A549 (cell line): Measurements from ENCODE around the gene CNTFR. TPM values are rescaled to one million over a fixed set of nuclear protein-coding genes. Genes with fewer than 3 reads are reported as not detected.

Source experiments
- ATAC-seq, 2 experiments: fragments of 200-7000 bp in 1 of 2; fragments of >200 bp in 1 of 2; cut with Nextera tagmentation in 1 of 2; cut with Tn5 transposase in 1 of 2; 3 replicates each; pipeline versions ENCODE4 v1.8.0 to v1.9.1; 2018 to 2020; ENCODE audit warnings: mild to moderate bottlenecking in 1 of 2, moderate library complexity in 1 of 2
- CTCF ChIA-PET: fragments of 300-600 bp; sonication (Branson Sonifier 250); formaldehyde crosslinking; extraction: SDS; loops from one replicate; lab custom pipeline; 2021; ENCODE audit warnings: antibody characterized with exemption, inconsistent platforms; lab: Yijun Ruan, JAX
- POLR2A ChIA-PET: fragments of 350-600 bp; formaldehyde crosslinking; extraction: SDS; loops from one replicate; lab custom pipeline; 2021; ENCODE audit warnings: antibody characterized with exemption, inconsistent platforms; lab: Yijun Ruan, JAX
- DNase-seq, 2 experiments: peaks; one replicate each; pipeline versions ENCODE4 v3.0.0 to v3.0.0-alpha.2; 2011 to 2016; ENCODE audit warnings: low read depth in 1 of 2, low spot score in 1 of 2
- FAIRE-seq: peaks from 2 replicates; lab custom pipeline; 2011; peaks lifted over from hg19 to GRCh38; lab: Jason Lieb, UNC
- H3K27ac ChIP-seq, 2 experiments: fragments of >200 bp; sonication (Bioruptor Twin); formaldehyde crosslinking; 3 replicates each; pipeline ENCODE4 v1.5.1; 2016 to 2017
- H3K4me1 ChIP-seq: fragments of >200 bp; sonication (Bioruptor Twin); formaldehyde crosslinking; 3 replicates; pipeline ENCODE4 v1.6.1; 2016
- H3K4me2 ChIP-seq: fragments of >200 bp; sonication (Bioruptor Twin); formaldehyde crosslinking; 3 replicates; pipeline ENCODE4 v1.6.1; 2016
- H3K4me3 ChIP-seq: fragments of >200 bp; sonication (Bioruptor Twin); formaldehyde crosslinking; 3 replicates; pipeline ENCODE4 v1.5.1; 2016
- H3K9me3 ChIP-seq: fragments of >200 bp; sonication (Bioruptor Twin); formaldehyde crosslinking; 3 replicates; pipeline ENCODE4 v1.6.1; 2016
- CBX2 ChIP-seq: fragments of 200-600 bp; sonication (generic); IDR thresholded peaks from 2 replicates; pipeline ENCODE4 v1.6.1; 2016; ENCODE audit warnings: low read depth, mild to moderate bottlenecking, borderline replicate concordance
- CBX8 ChIP-seq: fragments of 200-600 bp; sonication (generic); IDR thresholded peaks from 2 replicates; pipeline ENCODE4 v1.6.1; 2016
- CEBPB ChIP-seq, 2 experiments: fragments of >200 bp in 1 of 2; sonication (Bioruptor Twin) in 1 of 2; formaldehyde crosslinking in 1 of 2; IDR thresholded peaks; 2 replicates each; pipeline ENCODE4 v1.6.1; 2012 to 2016
- CHD2 ChIP-seq: fragments of 150-350 bp; IDR thresholded peaks from 2 replicates; pipeline ENCODE4 v1.6.1; 2014; ENCODE audit warnings: low read length; ENCODE audit not compliant: partially characterized antibody
- FOSB ChIP-seq: fragments of 250-450 bp; sonication (Bioruptor Pico); IDR thresholded peaks from 2 replicates; pipeline ENCODE4 v1.5.0; 2020; ENCODE audit warnings: mild to moderate bottlenecking, moderate library complexity
- FOSL2 ChIP-seq, 2 experiments: fragments of 450-650 bp in 1 of 2; fragments of >200 bp in 1 of 2; sonication (Bioruptor Twin) in 1 of 2; formaldehyde crosslinking; IDR thresholded peaks; 2 replicates each; pipeline versions ENCODE4 v1.5.0 to v1.6.1; 2016 to 2020; ENCODE audit warnings: mild to moderate bottlenecking in 1 of 2, moderate library complexity in 1 of 2
- FOXS1 ChIP-seq: fragments of 250-450 bp; sonication (Bioruptor Pico); IDR thresholded peaks from 2 replicates; pipeline ENCODE4 v1.5.0; 2020; ENCODE audit warnings: mild to moderate bottlenecking, moderate library complexity
- HEYL ChIP-seq: fragments of 250-450 bp; sonication (Bioruptor Pico); IDR thresholded peaks from 2 replicates; pipeline ENCODE4 v1.8.0; 2021; ENCODE audit warnings: mild to moderate bottlenecking, moderate library complexity
- HOXB13 ChIP-seq: fragments of 250-450 bp; sonication (Bioruptor Pico); IDR thresholded peaks from 2 replicates; pipeline ENCODE4 v1.5.0; 2020; ENCODE audit warnings: low read depth, mild to moderate bottlenecking, moderate library complexity
- HOXB5 ChIP-seq: fragments of 250-450 bp; sonication (Bioruptor Pico); IDR thresholded peaks from 2 replicates; pipeline ENCODE4 v1.5.0; 2020; ENCODE audit warnings: mild to moderate bottlenecking, moderate library complexity
- JUNB ChIP-seq: fragments of >200 bp; sonication (Bioruptor Twin); formaldehyde crosslinking; IDR thresholded peaks from 2 replicates; pipeline ENCODE4 v1.6.1; 2016
- KDM1A ChIP-seq: fragments of 200-600 bp; sonication (generic); IDR thresholded peaks from 2 replicates; pipeline ENCODE4 v1.6.1; 2016; ENCODE audit warnings: low read depth, mild to moderate bottlenecking
- MAX ChIP-seq: IDR thresholded peaks from 2 replicates; pipeline ENCODE4 v1.6.1; 2012
- POLR2AphosphoS2 ChIP-seq: conservative IDR thresholded peaks from 2 replicates; pipeline ENCODE4 v1.6.1; 2012; ENCODE audit warnings: low read length, improper control_type of control experiment, inconsistent platforms
- RARB ChIP-seq: fragments of 250-450 bp; sonication (Bioruptor Pico); IDR thresholded peaks from 2 replicates; pipeline ENCODE4 v1.8.0; 2021; ENCODE audit warnings: mild to moderate bottlenecking, moderate library complexity
- REST ChIP-seq: fragments of 200-600 bp; sonication (generic); IDR thresholded peaks from 2 replicates; pipeline ENCODE4 v1.6.1; 2016; ENCODE audit warnings: antibody characterized with exemption, mild to moderate bottlenecking, moderate library complexity
- RNF2 ChIP-seq: fragments of 200-600 bp; sonication (generic); IDR thresholded peaks from 2 replicates; pipeline ENCODE4 v1.6.1; 2016; ENCODE audit warnings: low read depth, mild to moderate bottlenecking, antibody characterized with exemption, moderate library complexity, borderline replicate concordance
- TP53 ChIP-seq: fragments of 250-450 bp; sonication (Bioruptor Pico); IDR thresholded peaks from 2 replicates; pipeline ENCODE4 v1.5.0; 2021; ENCODE audit warnings: mild to moderate bottlenecking, moderate library complexity
- ZC3H11A ChIP-seq: fragments of 450-650 bp; IDR thresholded peaks from 2 replicates; pipeline ENCODE4 v1.6.1; 2014; ENCODE audit warnings: antibody characterized with exemption, mild to moderate bottlenecking
- ZFP36 ChIP-seq: fragments of 450-650 bp; IDR thresholded peaks from 2 replicates; pipeline ENCODE4 v1.6.1; 2014; ENCODE audit warnings: borderline replicate concordance; ENCODE audit not compliant: partially characterized antibody
- ZNF302 ChIP-seq: fragments of 250-450 bp; sonication (Bioruptor Pico); IDR thresholded peaks from 2 replicates; pipeline ENCODE4 v1.9.0; 2021; ENCODE audit warnings: inconsistent platforms, mild to moderate bottlenecking, moderate library complexity
- ZSCAN20 ChIP-seq: fragments of 250-450 bp; sonication (Bioruptor Pico); IDR thresholded peaks from 2 replicates; pipeline ENCODE4 v1.8.0; 2022; ENCODE audit warnings: mild to moderate bottlenecking, moderate library complexity
- WGBS: methylation state at CpG from one replicate; pipeline ENCODE4 v1.1.6; 2017; ENCODE audit errors: missing lambda C conversion rate; 5-methylcytosine and 5-hydroxymethylcytosine counted together
- polyA plus RNA-seq, 4 experiments: library from polyadenylated mRNA; depleted of rRNA in 3 of 4; stranded (reverse); fragments of >200 nt; fragmentation: RNase III in 1 of 4; extraction: RNeasy Plus Mini Kit Qiagen cat#74134 plus additional on column Dnase treatment in 1 of 4; gene quantifications; 2 replicates in 3 of 4; 3 replicates in 1 of 4; pipeline ENCODE4 v1.2.3, GENCODE V29; 2011 to 2017
- TF ChIP-seq, protein P1 (sequence below): fragments of 250-450 bp; sonication (Bioruptor Pico); IDR thresholded peaks from 2 replicates; pipeline ENCODE4 v1.5.0; 2021; ENCODE audit warnings: mild to moderate bottlenecking, moderate library complexity, borderline replicate concordance
- TF ChIP-seq, protein P2 (sequence below): fragments of 450-650 bp; IDR thresholded peaks from 2 replicates; pipeline ENCODE4 v1.6.1; 2014; ENCODE audit warnings: antibody characterized with exemption
- TF ChIP-seq, protein P3 (sequence below): fragments of >200 bp; sonication (Bioruptor Twin); formaldehyde crosslinking; IDR thresholded peaks from 2 replicates; pipeline ENCODE4 v1.6.1; 2016
- TF ChIP-seq, protein P4 (sequence below): IDR thresholded peaks from 2 replicates; pipeline ENCODE4 v1.6.1; 2012; ENCODE audit warnings: low read depth, borderline replicate concordance
- TF ChIP-seq, protein P5 (sequence below): fragments of 250-450 bp; sonication (Bioruptor Pico); IDR thresholded peaks from 2 replicates; pipeline ENCODE4 v1.5.0; 2020; ENCODE audit warnings: low read depth, mild to moderate bottlenecking, moderate library complexity

Gene CNTFR
- polyA plus RNA-seq, 2 of the 4 experiments (the other 2 are of a cell fraction) = 0.09 TPM; not detected in 1

DNA sequence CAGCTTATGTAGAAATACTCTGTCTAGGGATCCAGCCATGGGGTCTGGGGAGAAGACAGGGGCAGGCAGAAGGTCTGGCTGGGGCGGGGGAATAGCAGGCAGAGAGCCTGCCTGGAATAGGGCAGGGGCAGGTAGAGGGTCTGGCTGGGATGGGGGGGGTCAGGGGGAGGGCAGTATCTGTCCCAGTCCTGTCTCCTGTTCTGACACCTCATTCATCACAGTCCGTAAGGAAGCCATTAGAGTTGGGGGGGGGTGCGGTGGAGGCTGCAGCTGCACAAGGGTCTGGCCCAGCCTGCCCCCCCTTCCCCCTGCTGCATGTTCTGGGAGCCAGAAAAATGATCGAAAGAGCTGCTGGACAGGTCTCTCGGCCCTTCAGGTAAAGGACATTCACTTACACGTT is 32.6 kb downstream of the CNTFR start:
- CTCF ChIA-PET = interaction anchor here (1.3 to 6.6 kb wide), 3 partner anchors 9 to 153 kb away, joined by 3 to 57 read pairs (median 56); no protein-coding TSS in a partner anchor
- H3K4me3 ChIP-seq = no peak overlapping the region
- H3K4me2 ChIP-seq = no peak overlapping the region
- no peak overlapping the region for H3K27ac ChIP-seq
- H3K4me1 ChIP-seq = peaks cover 11% of the 10 kb centered on the region
- 36% methylated on average over 4 of the region's 6 CpGs for WGBS
- DNase-seq = no peak
- POLR2A ChIA-PET = no interaction called here
- no peaks in the 10 kb centered on the region for H3K9me3 ChIP-seq
- FAIRE-seq = no peak
- TF ChIP-seq FOXS1 (no peak), RNF2 (no peak), POLR2AphosphoS2 (no peak), ZNF302 (CRISPR knock-in tag) (no peak), CEBPB (IDR thresholded peaks at IDR 0.05) (no peak), JUNB (no peak), KDM1A (no peak), ZSCAN20 (no peak), HOXB13 (CRISPR knock-in tag) (no peak), FOSB (CRISPR knock-in tag) (no peak), ZFP36 (no peak), ZC3H11A (no peak), HEYL (CRISPR knock-in tag) (no peak), TP53 (no peak), REST (no peak)
- TF ChIP-seq, protein P1, sequence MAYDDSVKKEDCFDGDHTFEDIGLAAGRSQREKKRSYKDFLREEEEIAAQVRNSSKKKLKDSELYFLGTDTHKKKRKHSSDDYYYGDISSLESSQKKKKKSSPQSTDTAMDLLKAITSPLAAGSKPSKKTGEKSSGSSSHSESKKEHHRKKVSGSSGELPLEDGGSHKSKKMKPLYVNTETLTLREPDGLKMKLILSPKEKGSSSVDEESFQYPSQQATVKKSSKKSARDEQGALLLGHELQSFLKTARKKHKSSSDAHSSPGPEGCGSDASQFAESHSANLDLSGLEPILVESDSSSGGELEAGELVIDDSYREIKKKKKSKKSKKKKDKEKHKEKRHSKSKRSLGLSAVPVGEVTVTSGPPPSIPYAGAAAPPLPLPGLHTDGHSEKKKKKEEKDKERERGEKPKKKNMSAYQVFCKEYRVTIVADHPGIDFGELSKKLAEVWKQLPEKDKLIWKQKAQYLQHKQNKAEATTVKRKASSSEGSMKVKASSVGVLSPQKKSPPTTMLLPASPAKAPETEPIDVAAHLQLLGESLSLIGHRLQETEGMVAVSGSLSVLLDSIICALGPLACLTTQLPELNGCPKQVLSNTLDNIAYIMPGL (CRISPR knock-in tag) = no peak
- TF ChIP-seq, protein P2, sequence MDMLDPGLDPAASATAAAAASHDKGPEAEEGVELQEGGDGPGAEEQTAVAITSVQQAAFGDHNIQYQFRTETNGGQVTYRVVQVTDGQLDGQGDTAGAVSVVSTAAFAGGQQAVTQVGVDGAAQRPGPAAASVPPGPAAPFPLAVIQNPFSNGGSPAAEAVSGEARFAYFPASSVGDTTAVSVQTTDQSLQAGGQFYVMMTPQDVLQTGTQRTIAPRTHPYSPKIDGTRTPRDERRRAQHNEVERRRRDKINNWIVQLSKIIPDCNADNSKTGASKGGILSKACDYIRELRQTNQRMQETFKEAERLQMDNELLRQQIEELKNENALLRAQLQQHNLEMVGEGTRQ = no peak
- TF ChIP-seq, protein P3, sequence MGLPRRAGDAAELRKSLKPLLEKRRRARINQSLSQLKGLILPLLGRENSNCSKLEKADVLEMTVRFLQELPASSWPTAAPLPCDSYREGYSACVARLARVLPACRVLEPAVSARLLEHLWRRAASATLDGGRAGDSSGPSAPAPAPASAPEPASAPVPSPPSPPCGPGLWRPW = no peak
- TF ChIP-seq, all 56 proteins: peak for 0
- ATAC-seq = no peak

DNA sequence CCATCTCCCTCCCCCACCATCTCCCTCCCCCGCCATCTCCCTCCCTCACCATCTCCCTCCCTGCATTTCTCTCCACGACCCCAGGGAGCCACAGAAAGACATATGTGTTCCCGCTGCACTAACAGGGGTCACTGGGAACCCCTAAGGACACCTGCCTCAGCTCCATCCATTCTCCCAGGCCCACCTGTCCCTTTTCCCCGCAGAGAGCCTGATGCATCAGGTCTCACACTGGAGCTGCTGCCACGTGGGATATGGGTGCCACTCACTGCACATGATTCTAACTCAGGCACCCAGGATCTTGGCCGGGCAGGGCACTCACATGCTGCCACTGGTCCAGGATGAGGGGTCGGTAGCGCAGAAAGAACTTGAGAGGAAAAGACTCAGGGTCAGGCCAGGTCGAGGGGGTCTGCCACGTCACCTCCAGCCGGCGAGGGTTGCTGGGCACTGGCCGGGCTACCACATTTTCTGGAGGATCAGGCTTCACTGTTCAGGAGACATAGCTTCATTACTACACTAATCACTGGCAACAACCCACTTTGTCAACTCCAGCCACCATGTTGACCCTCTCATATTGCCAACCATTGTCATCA is 33.5 kb downstream of the CNTFR start:
- no peak for FAIRE-seq
- no peak overlapping the region for H3K27ac ChIP-seq
- POLR2A ChIA-PET = no interaction called here
- CTCF ChIA-PET = interaction anchor here (0.6 to 6.6 kb wide), 7 partner anchors 9 to 152 kb away, joined by 3 to 57 read pairs (median 5); no protein-coding TSS in a partner anchor
- no peak overlapping the region for H3K4me3 ChIP-seq
- ATAC-seq = no peak
- no peak for DNase-seq
- no peaks in the 10 kb centered on the region for H3K9me3 ChIP-seq
- no peak overlapping the region for H3K4me2 ChIP-seq
- TF ChIP-seq ZC3H11A = no peak
- TF ChIP-seq RARB (CRISPR knock-in tag) = no peak
- TF ChIP-seq ZNF302 (CRISPR knock-in tag) = no peak
- no peak for TF ChIP-seq HOXB5
- TF ChIP-seq, protein P4, sequence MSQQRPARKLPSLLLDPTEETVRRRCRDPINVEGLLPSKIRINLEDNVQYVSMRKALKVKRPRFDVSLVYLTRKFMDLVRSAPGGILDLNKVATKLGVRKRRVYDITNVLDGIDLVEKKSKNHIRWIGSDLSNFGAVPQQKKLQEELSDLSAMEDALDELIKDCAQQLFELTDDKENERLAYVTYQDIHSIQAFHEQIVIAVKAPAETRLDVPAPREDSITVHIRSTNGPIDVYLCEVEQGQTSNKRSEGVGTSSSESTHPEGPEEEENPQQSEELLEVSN = no peak
- TF ChIP-seq, protein P5, sequence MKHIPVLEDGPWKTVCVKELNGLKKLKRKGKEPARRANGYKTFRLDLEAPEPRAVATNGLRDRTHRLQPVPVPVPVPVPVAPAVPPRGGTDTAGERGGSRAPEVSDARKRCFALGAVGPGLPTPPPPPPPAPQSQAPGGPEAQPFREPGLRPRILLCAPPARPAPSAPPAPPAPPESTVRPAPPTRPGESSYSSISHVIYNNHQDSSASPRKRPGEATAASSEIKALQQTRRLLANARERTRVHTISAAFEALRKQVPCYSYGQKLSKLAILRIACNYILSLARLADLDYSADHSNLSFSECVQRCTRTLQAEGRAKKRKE (CRISPR knock-in tag) = no peak
- no peak for TF ChIP-seq CBX2
- no peak for TF ChIP-seq CHD2
- TF ChIP-seq CBX8 = no peak
- TF ChIP-seq FOSL2 (IDR thresholded peaks at IDR 0.05) = no peak
- no peak for TF ChIP-seq FOSL2 (CRISPR knock-in tag; IDR thresholded peaks at IDR 0.05)
- no peak for TF ChIP-seq MAX
- no peak for TF ChIP-seq FOXS1
- 53% methylated on average over 12 of the region's 13 CpGs for WGBS
- peaks cover 11% of the 10 kb centered on the region for H3K4me1 ChIP-seq
